NCI-H1105 treated with DMSO at 0.1 percent for 48 hours (cell line): Measurements from ENCODE around the gene NUP88.

ENCODE experiments used
- DNase-seq: peaks from one replicate; lab custom pipeline; 2025; lab: John Stamatoyannopoulos, UW

The NUP88 gene

GRCh38 chr17:5355421-5356129 is 63.9 kb downstream of the NUP88 start:
- DNase-seq: no peak

GRCh38 chr17:5354886-5355415 is 64.5 kb downstream of the NUP88 start:
- no peak for DNase-seq

DNA sequence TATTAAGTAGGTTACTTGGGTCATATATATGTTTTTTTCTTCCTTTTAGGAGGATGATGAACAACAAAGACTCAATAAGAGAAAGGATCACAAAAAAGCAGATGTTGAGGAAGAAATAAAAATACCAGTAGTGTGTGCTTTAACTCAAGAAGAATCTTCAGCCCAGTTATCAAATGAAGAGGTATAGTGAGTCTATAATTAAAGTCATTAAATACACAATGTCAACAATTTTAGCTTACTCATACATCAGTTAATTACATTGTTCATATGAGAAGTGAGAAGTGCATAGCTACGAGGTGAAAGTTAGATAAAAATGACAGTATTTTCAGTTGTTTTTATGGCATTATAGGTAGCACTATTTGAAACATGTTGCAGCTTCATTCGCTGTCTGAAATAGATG is 65.2 kb downstream of the NUP88 start:
- DNase-seq: no peak

GRCh38 chr17:5352681-5353289 is 66.7 kb downstream of the NUP88 start:
- DNase-seq: no peak

GRCh38 chr17:5344914-5345313 is 74.5 kb downstream of the NUP88 start:
- no peak for DNase-seq
